AG08395 (cell line): ENCODE results near the gene RBBP8.
"Not testable (repeated sequence)": the region's sequence is repeated elsewhere in the genome, so short reads cannot be mapped to it uniquely, and the experiment has no call there.

Experiments used
- DNase-seq: peaks from one replicate; pipeline ENCODE4 v3.0.0; 2012; ENCODE audit warnings: mixed read lengths, low spot score

RBBP8 gene

GRCh38 chr18:22933206-22933965, at the start of gene RBBP8:
Gene RBBP8 (plus strand): TSS chr18:22933328. CDS start chr18:22936852, 3,524 bp downstream.
- DNase-seq, result peak; percentile 85

- no peak for DNase-seq
Observed at GRCh38 chr18:22883827-22884226, 49.3 kb upstream of the RBBP8 start.

- DNase-seq, result not testable (repeated sequence)
Observed at GRCh38 chr18:22885694-22886093, 47.4 kb upstream of the RBBP8 start.

- no peak for DNase-seq
Observed at GRCh38 chr18:22899421-22899820, 33.7 kb upstream of the RBBP8 start.

GRCh38 chr18:22900558-22901238, 32.4 kb upstream of the RBBP8 start:
- DNase-seq, result peak; percentile 10

GRCh38 chr18:22902093-22902492, 31.0 kb upstream of the RBBP8 start:
- DNase-seq, result no peak

GRCh38 chr18:22903248-22903647, 29.9 kb upstream of the RBBP8 start:
- not testable (repeated sequence) for DNase-seq

GRCh38 chr18:22912149-22912548, 21.0 kb upstream of the RBBP8 start:
- no peak for DNase-seq

- peak; percentile 5 for DNase-seq
Observed at GRCh38 chr18:22912835-22913234, 20.3 kb upstream of the RBBP8 start.

- DNase-seq, result no peak
Observed at GRCh38 chr18:22913861-22914260, 19.3 kb upstream of the RBBP8 start.

GRCh38 chr18:22914633-22915032, 18.5 kb upstream of the RBBP8 start:
- DNase-seq, result no peak

- no peak for DNase-seq
Observed at GRCh38 chr18:22915337-22915736, 17.8 kb upstream of the RBBP8 start.

- DNase-seq, result no peak
Observed at GRCh38 chr18:22921772-22922171, 11.4 kb upstream of the RBBP8 start.

- DNase-seq, result no peak
Observed at GRCh38 chr18:22924589-22924988, 8.5 kb upstream of the RBBP8 start.

GRCh38 chr18:22926454-22926853, 6.7 kb upstream of the RBBP8 start:
- DNase-seq, result no peak

GRCh38 chr18:22928339-22928738, 4.8 kb upstream of the RBBP8 start:
- no peak for DNase-seq

GRCh38 chr18:22930089-22930713, 2.9 kb upstream of the RBBP8 start:
- peak; percentile 78 for DNase-seq

- DNase-seq, result no peak
Observed at GRCh38 chr18:22932885-22933205, 283 bp upstream of the RBBP8 start.

GRCh38 chr18:22933966-22934423, 867 bp downstream of the RBBP8 start:
- DNase-seq, result peak; percentile 4

GRCh38 chr18:22934789-22935188, 1.7 kb downstream of the RBBP8 start:
- no peak for DNase-seq

GRCh38 chr18:22935431-22935830, 2.3 kb downstream of the RBBP8 start:
- no peak for DNase-seq

GRCh38 chr18:22936515-22936914, 3.4 kb downstream of the RBBP8 start:
- no peak for DNase-seq

- DNase-seq, result no peak
Observed at GRCh38 chr18:22939649-22940048, 6.5 kb downstream of the RBBP8 start.
